Measurements from ENCODE around the gene ATP10A. TPM values are rescaled to one million over a fixed set of nuclear protein-coding genes. Genes with fewer than 3 reads are reported as not detected.

The ATP10A gene
- total RNA-seq, 1 donor from 2014 or later: 7.6 TPM

DNA sequence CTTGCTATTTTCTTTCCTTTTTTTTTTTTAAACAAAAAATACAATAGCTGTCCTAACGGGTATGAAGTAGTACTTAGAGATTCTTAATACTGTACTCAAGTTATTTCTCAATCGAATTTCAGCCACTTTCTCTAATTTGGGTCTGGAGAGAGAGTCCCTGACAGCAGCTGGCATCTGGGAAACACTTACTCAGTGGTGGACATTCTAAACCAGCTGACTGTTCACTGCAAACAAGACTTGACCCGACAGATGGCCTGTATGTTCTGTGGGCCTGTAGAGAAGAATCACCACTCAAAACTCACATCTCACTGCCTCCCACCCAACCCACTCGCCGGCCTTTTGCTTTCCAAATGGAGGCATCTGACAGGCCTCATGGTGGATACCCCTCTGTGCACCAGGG is 199.6 kb downstream of the ATP10A start:
- Histone ChIP-seq H3K4me3 (ENCODE audit: low read depth, low read length) (no peak overlapping the region), H3K27me3 (ENCODE audit: control insufficient read depth, insufficient read depth, low read length) (peaks cover 2% of the 10 kb centered on the region), H3K36me3 (ENCODE audit: control insufficient read depth, insufficient read depth, low read length) (no peaks in the 10 kb centered on the region)
- TF ChIP-seq, protein P1, sequence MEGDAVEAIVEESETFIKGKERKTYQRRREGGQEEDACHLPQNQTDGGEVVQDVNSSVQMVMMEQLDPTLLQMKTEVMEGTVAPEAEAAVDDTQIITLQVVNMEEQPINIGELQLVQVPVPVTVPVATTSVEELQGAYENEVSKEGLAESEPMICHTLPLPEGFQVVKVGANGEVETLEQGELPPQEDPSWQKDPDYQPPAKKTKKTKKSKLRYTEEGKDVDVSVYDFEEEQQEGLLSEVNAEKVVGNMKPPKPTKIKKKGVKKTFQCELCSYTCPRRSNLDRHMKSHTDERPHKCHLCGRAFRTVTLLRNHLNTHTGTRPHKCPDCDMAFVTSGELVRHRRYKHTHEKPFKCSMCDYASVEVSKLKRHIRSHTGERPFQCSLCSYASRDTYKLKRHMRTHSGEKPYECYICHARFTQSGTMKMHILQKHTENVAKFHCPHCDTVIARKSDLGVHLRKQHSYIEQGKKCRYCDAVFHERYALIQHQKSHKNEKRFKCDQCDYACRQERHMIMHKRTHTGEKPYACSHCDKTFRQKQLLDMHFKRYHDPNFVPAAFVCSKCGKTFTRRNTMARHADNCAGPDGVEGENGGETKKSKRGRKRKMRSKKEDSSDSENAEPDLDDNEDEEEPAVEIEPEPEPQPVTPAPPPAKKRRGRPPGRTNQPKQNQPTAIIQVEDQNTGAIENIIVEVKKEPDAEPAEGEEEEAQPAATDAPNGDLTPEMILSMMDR (IDR thresholded peaks at IDR 0.05; ENCODE audit: insufficient read depth, low read length, poor library complexity, severe bottlenecking): no peak
- DNase-seq (ENCODE audit: low read depth): no peak

DNA sequence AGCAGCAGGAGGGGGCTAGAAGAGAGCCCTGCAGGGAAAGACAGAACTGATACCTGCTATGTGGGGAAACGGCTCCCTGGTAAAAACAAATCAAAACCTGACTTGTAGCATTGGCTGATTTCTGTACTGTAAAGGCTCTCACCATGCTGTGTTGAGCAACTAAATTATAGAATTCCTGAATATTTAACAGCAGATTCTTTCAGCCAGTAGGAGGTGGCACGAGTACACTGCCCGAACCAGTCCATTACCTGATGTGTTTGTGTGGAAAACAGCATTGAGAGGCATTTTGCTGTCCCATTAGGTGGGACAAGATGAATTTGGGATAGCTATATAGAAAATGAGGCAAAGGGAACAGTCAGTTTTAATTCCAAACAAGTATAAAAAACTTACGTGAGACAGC is 201.2 kb downstream of the ATP10A start:
- TF ChIP-seq, protein P1 (IDR thresholded peaks at IDR 0.05; ENCODE audit: insufficient read depth, low read length, poor library complexity, severe bottlenecking): peak; percentile 9
- Histone ChIP-seq H3K27me3 (ENCODE audit: control insufficient read depth, insufficient read depth, low read length) (no peaks in the 10 kb centered on the region), H3K4me3 (ENCODE audit: low read depth, low read length) (no peak overlapping the region), H3K36me3 (ENCODE audit: control insufficient read depth, insufficient read depth, low read length) (no peaks in the 10 kb centered on the region)
- no peak for DNase-seq (ENCODE audit: low read depth)

DNA sequence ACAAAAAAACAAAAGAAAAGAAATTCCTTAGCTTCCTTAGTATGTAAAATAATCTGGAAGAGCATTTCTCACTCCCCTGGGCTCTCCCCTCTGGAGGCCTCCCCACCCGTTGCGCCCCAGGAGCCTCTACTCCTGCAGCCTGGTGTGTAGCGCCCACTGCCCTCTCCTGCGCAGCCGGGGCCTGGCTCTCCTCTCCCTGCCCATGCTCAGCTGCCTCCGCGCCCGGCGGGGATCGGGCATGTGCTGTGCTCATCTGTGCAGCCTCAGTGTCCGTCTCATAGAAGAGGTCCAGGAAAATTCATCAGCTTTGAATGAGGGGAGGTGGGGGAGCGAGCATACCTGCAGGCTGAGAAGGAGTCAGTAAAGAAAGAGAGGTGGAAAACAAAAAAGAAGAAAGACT is 203.9 kb downstream of the ATP10A start:
- TF ChIP-seq, protein P1 (IDR thresholded peaks at IDR 0.05; ENCODE audit: insufficient read depth, low read length, poor library complexity, severe bottlenecking): no peak
- Histone ChIP-seq H3K4me3 (ENCODE audit: low read depth, low read length) (no peak overlapping the region), H3K27me3 (ENCODE audit: control insufficient read depth, insufficient read depth, low read length) (no peaks in the 10 kb centered on the region), H3K36me3 (ENCODE audit: control insufficient read depth, insufficient read depth, low read length) (no peaks in the 10 kb centered on the region)
- no peak for DNase-seq (ENCODE audit: low read depth)

DNA sequence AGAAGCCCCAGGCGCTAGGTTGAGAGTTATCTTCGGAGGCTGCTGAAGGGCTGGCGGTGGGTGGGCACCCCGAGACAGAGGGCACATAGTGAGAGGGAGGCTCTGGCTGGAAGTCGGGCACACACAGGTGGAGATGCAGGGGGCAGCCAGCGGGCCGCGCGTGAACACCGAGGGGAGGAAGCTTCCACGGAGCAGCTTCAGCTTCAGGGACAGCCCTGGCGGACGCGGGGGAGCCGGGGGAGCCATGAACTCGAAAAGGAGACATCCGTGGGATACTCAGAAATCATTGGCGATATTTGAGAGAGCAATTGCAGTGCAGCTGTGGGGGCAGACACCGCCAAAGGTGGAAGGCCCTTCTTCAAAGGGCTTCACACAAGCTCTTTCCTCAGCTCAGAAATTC is 204.6 kb downstream of the ATP10A start:
- TF ChIP-seq, protein P1 (IDR thresholded peaks at IDR 0.05; ENCODE audit: insufficient read depth, low read length, poor library complexity, severe bottlenecking): no peak
- no peaks in the 10 kb centered on the region for H3K36me3 ChIP-seq (ENCODE audit: control insufficient read depth, insufficient read depth, low read length)
- no peak for DNase-seq (ENCODE audit: low read depth)
- no peak overlapping the region for H3K4me3 ChIP-seq (ENCODE audit: low read depth, low read length)
- no peaks in the 10 kb centered on the region for H3K27me3 ChIP-seq (ENCODE audit: control insufficient read depth, insufficient read depth, low read length)

DNA sequence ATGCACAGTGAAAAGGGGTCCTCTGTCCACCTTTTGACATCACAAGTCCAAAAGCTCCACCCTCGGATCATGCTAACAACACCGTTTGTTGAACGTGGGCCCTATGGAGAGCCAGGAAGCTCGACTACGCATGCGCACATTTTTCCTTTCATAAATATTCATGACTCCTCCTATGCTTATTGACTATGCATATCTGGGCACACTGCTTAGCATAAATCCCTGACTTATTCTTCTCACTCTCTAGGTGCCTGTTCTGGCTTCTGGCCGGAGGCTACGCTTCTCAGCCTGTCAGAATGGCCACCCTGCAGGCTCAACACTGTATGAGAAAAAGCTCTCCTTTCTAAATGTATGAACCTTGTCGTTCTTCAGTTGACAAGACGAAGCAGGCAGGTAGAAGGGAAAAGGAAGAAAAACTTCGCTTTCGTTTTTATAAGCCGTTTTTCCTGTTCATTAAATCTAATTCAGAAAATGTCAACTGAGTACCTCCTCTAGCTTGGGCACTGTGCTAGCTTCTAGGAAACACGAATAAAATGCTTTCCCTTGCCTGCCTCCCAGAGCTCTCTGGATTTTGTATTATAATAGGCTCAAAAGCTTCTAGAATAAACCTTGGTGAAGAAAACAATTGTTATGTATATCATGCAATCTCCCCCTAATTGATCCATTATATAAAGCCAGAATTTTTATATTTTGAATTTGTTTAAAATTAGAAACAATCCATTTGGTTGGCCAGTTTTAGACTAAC is 207.7 kb downstream of the ATP10A start:
- H3K36me3 ChIP-seq (ENCODE audit: control insufficient read depth, insufficient read depth, low read length): no peaks in the 10 kb centered on the region
- no peaks in the 10 kb centered on the region for H3K27me3 ChIP-seq (ENCODE audit: control insufficient read depth, insufficient read depth, low read length)
- TF ChIP-seq, protein P1 (IDR thresholded peaks at IDR 0.05; ENCODE audit: insufficient read depth, low read length, poor library complexity, severe bottlenecking): no peak
- H3K4me3 ChIP-seq (ENCODE audit: low read depth, low read length): no peak overlapping the region
- DNase-seq (ENCODE audit: low read depth): no peak

DNA sequence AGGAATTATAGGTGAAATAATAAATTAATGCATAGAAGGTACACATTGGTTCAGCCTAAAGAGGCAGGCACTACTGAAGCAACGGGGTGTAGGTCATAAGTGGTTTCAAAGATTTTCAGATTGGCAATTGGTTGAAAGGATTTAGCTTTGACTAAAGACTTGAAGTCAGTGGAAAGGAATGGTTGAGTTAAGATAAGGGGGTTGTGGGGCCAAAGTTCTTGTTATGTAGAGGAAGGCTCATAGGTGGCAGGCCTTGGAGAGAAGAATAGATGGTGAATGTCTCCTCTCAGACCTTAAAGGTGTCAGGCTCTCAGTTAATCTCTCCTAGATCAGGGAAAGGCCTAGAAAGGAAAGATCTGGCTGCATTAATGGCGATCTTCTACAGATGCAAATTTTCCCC is 209.8 kb downstream of the ATP10A start:
- H3K4me3 ChIP-seq (ENCODE audit: low read depth, low read length): no peak overlapping the region
- no peaks in the 10 kb centered on the region for H3K27me3 ChIP-seq (ENCODE audit: control insufficient read depth, insufficient read depth, low read length)
- TF ChIP-seq, protein P1 (IDR thresholded peaks at IDR 0.05; ENCODE audit: insufficient read depth, low read length, poor library complexity, severe bottlenecking): no peak
- DNase-seq (ENCODE audit: low read depth): no peak
- H3K36me3 ChIP-seq (ENCODE audit: control insufficient read depth, insufficient read depth, low read length): no peaks in the 10 kb centered on the region

Data from kidney epithelial cell (primary cell).